HepG2 (cell line): ENCODE measurements around the gene PDLIM4. TPM values are rescaled to one million over a fixed set of nuclear protein-coding genes. Genes with fewer than 3 reads are reported as not detected.

ENCODE experiments used
- ATF4 ChIP-seq, 2 experiments: fragments of 450-650 bp in 1 of 2; sonication (generic) in 1 of 2; formaldehyde crosslinking; IDR thresholded peaks; 2 replicates each; pipeline versions ENCODE4 v1.5.0 to v1.8.0; 2020 to 2022; ENCODE audit warnings: mild to moderate bottlenecking in 1 of 2, missing genetic modification reagents in 1 of 2
- ATM ChIP-seq: fragments of 450-650 bp; IDR thresholded peaks from 2 replicates; pipeline ENCODE4 v1.7.1; 2017; ENCODE audit warnings: mild to moderate bottlenecking, borderline replicate concordance
- FOXM1 ChIP-seq: sonication (generic); formaldehyde crosslinking; IDR thresholded peaks from 2 replicates; pipeline ENCODE4 v1.5.0; 2020; ENCODE audit warnings: missing genetic modification reagents
- HMGXB3 ChIP-seq: sonication (generic); formaldehyde crosslinking; IDR thresholded peaks from 2 replicates; pipeline ENCODE4 v1.4.0; 2020; ENCODE audit warnings: missing genetic modification reagents, borderline replicate concordance
- HNRNPH1 ChIP-seq: fragments of 200-400 bp; formaldehyde crosslinking; optimal IDR thresholded peaks from 2 replicates; pipeline ENCODE3; 2017; ENCODE audit warnings: mild to moderate bottlenecking, low read depth, low read length
- KLF13 ChIP-seq: sonication (generic); formaldehyde crosslinking; IDR thresholded peaks from 2 replicates; pipeline ENCODE4 v1.4.0; 2020; ENCODE audit warnings: mild to moderate bottlenecking, missing genetic modification reagents
- MEIS2 ChIP-seq: sonication (generic); formaldehyde crosslinking; IDR thresholded peaks from 2 replicates; pipeline ENCODE4 v1.9.0; 2021; ENCODE audit warnings: mild to moderate bottlenecking, missing genetic modification reagents
- MIER2 ChIP-seq: IDR thresholded peaks from 2 replicates; pipeline ENCODE4 v1.6.1; 2016; ENCODE audit warnings: missing biosample characterization, missing genetic modification reagents
- MLLT10 ChIP-seq: sonication (generic); formaldehyde crosslinking; IDR thresholded peaks from 2 replicates; pipeline ENCODE4 v1.4.0; 2020; ENCODE audit warnings: missing genetic modification reagents
- RARG ChIP-seq: sonication (generic); formaldehyde crosslinking; IDR thresholded peaks from 2 replicates; pipeline ENCODE4 v1.4.0; 2020; ENCODE audit warnings: low read depth, mild to moderate bottlenecking, missing genetic modification reagents
- TFE3 ChIP-seq: IDR thresholded peaks from 2 replicates; pipeline ENCODE4 v1.6.1; 2016
- ZNF12 ChIP-seq: sonication (generic); formaldehyde crosslinking; IDR thresholded peaks from 2 replicates; pipeline ENCODE4 v1.5.0; 2020; ENCODE audit warnings: missing genetic modification reagents
- ZNF501 ChIP-seq: sonication (generic); formaldehyde crosslinking; IDR thresholded peaks from 2 replicates; pipeline ENCODE4 v1.5.1; 2020; ENCODE audit warnings: mild to moderate bottlenecking, moderate library complexity, missing genetic modification reagents
- ZNF678 ChIP-seq: sonication (generic); formaldehyde crosslinking; IDR thresholded peaks from 2 replicates; pipeline ENCODE4 v1.4.0; 2020; ENCODE audit warnings: mild to moderate bottlenecking, missing genetic modification reagents
- polyA plus RNA-seq, 8 experiments: library from polyadenylated mRNA; depleted of rRNA in 3 of 8; stranded (reverse) in 7 of 8; unstranded in 1 of 8; fragments of >200 nt; fragmentation: Illumina TruSeq in 4 of 8; extraction: Trizol in 4 of 8; gene quantifications; 2 replicates each; pipeline versions ENCODE4 v1.2.1 to v1.2.3, GENCODE V29; 2011 to 2016; ENCODE audit warnings: low read depth in 4 of 8, missing spikeins in 1 of 8, mixed read lengths in 1 of 8; ENCODE audit not compliant: insufficient read depth in 1 of 8
- total RNA-seq, 5 experiments: library from RNA; depleted of rRNA; stranded (reverse); fragments of >200 nt; fragmentation: Illumina TruSeq; extraction: Trizol; gene quantifications; 2 replicates each; pipeline ENCODE4 v1.2.3, GENCODE V29; 2016; ENCODE audit warnings: low read depth in 1 of 5
- TF ChIP-seq, protein P1 (sequence below): IDR thresholded peaks from 2 replicates; pipeline ENCODE4 v1.6.1; 2016; ENCODE audit warnings: missing compliant biosample characterization, missing genetic modification reagents, borderline replicate concordance
- TF ChIP-seq, protein P2 (sequence below): sonication (generic); formaldehyde crosslinking; IDR thresholded peaks from 2 replicates; pipeline ENCODE4 v1.5.1; 2020; ENCODE audit warnings: mild to moderate bottlenecking, moderate library complexity, missing genetic modification reagents
- TF ChIP-seq, protein P3 (sequence below), 2 experiments: sonication (generic) in 1 of 2; formaldehyde crosslinking in 1 of 2; IDR thresholded peaks; 2 replicates each; pipeline versions ENCODE4 v1.5.1 to v1.6.1; 2011 to 2020; ENCODE audit warnings: borderline replicate concordance in 1 of 2, low read depth in 1 of 2, low read length in 1 of 2, mild to moderate bottlenecking in 1 of 2, missing genetic modification reagents in 1 of 2, moderate library complexity in 1 of 2

Gene PDLIM4
- total and polyA plus RNA-seq, 2 of the 13 experiments (the other 11 are each of a cell fraction or from before 2014, with no cell fraction given): 1.1 to 2.3 TPM

- TF ChIP-seq HMGXB3 (CRISPR knock-in tag) (no peak), ATM (no peak), MIER2 (no peak), ZNF678 (CRISPR knock-in tag) (no peak), ZNF501 (CRISPR knock-in tag) (peak; percentile 72), KLF13 (no peak), ZNF12 (CRISPR knock-in tag) (no peak), ATF4 (CRISPR knock-in tag; IDR thresholded peaks at IDR 0.05) (no peak), MLLT10 (CRISPR knock-in tag) (no peak), RARG (no peak), MEIS2 (CRISPR knock-in tag) (no peak), HNRNPH1 (no peak), FOXM1 (CRISPR knock-in tag) (no peak), TFE3 (CRISPR knock-in tag) (no peak)
- TF ChIP-seq, protein P1, sequence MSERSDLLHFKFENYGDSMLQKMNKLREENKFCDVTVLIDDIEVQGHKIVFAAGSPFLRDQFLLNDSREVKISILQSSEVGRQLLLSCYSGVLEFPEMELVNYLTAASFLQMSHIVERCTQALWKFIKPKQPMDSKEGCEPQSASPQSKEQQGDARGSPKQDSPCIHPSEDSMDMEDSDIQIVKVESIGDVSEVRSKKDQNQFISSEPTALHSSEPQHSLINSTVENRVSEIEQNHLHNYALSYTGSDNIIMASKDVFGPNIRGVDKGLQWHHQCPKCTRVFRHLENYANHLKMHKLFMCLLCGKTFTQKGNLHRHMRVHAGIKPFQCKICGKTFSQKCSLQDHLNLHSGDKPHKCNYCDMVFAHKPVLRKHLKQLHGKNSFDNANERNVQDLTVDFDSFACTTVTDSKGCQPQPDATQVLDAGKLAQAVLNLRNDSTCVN (CRISPR knock-in tag): no peak
- TF ChIP-seq, protein P2, sequence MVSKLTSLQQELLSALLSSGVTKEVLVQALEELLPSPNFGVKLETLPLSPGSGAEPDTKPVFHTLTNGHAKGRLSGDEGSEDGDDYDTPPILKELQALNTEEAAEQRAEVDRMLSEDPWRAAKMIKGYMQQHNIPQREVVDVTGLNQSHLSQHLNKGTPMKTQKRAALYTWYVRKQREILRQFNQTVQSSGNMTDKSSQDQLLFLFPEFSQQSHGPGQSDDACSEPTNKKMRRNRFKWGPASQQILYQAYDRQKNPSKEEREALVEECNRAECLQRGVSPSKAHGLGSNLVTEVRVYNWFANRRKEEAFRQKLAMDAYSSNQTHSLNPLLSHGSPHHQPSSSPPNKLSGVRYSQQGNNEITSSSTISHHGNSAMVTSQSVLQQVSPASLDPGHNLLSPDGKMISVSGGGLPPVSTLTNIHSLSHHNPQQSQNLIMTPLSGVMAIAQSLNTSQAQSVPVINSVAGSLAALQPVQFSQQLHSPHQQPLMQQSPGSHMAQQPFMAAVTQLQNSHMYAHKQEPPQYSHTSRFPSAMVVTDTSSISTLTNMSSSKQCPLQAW (CRISPR knock-in tag): peak; percentile 66; the same call in 1 of the 2 replicates
- TF ChIP-seq, protein P3, sequence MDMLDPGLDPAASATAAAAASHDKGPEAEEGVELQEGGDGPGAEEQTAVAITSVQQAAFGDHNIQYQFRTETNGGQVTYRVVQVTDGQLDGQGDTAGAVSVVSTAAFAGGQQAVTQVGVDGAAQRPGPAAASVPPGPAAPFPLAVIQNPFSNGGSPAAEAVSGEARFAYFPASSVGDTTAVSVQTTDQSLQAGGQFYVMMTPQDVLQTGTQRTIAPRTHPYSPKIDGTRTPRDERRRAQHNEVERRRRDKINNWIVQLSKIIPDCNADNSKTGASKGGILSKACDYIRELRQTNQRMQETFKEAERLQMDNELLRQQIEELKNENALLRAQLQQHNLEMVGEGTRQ (IDR thresholded peaks at IDR 0.05; ENCODE audit: low read depth, low read length): no peak
- TF ChIP-seq, protein P3 (CRISPR knock-in tag; IDR thresholded peaks at IDR 0.05; ENCODE audit: borderline replicate concordance): no peak
These were observed 63.7 kb downstream of the PDLIM4 start (continued) for GRCh38 chr5:132321109-132321721.
